Measurements from ENCODE around the gene WWOX. TPM values are rescaled to one million over a fixed set of nuclear protein-coding genes. Genes with fewer than 3 reads are reported as not detected.

Gene WWOX
- total RNA-seq, 2 donors from 2014 or later = 30.0 to 35.4 TPM

- H3K4me3 ChIP-seq (ENCODE audit: low read length) = no peak overlapping the region
- no peak overlapping the region for H3K27ac ChIP-seq (ENCODE audit: low read depth, low read length)
- WGBS, 2 experiments (ENCODE audit: insufficient coverage in 1 of 2, insufficient read length in 1 of 2) = 50 to 76% methylated on average over 2 to 5 of the region's 5 CpGs
- no peaks in the 10 kb centered on the region for H3K27me3 ChIP-seq (ENCODE audit: control insufficient read depth, insufficient read depth, low read length, poor library complexity, severe bottlenecking)
- Mint-ChIP-seq H3K9me3 (no peaks in the 10 kb centered on the region), H3K4me1 (peaks cover under 1% of the 10 kb centered on the region), H3K36me3 (ENCODE audit: low read depth) (no peaks in the 10 kb centered on the region), H3K4me3 (no peak overlapping the region), H3K27me3 (ENCODE audit: insufficient read depth) (no peaks in the 10 kb centered on the region), H3K27ac (no peak overlapping the region)
- H3K36me3 ChIP-seq (ENCODE audit: control insufficient read depth, insufficient read depth, low read length) = no peaks in the 10 kb centered on the region
- H3K4me1 ChIP-seq (ENCODE audit: control insufficient read depth, insufficient read depth, low read length) = no peaks in the 10 kb centered on the region
- no peak for DNase-seq
- no peak for TF ChIP-seq CTCF (conservative IDR thresholded peaks at IDR 0.05)
- H3K9ac ChIP-seq (ENCODE audit: extremely low read depth, low read length, poor library complexity, severe bottlenecking) = no peak overlapping the region
- no peaks in the 10 kb centered on the region for H3K9me3 ChIP-seq (ENCODE audit: control insufficient read depth, low read length)
Observed at GRCh38 chr16:79006765-79007164, 907.3 kb downstream of the WWOX start.

GRCh38 chr16:79007614-79008013 lies 908.2 kb downstream of the WWOX start:
- TF ChIP-seq CTCF (conservative IDR thresholded peaks at IDR 0.05) = no peak
- Mint-ChIP-seq H3K4me1 (no peaks in the 10 kb centered on the region), H3K4me3 (no peak overlapping the region), H3K27ac (no peak overlapping the region), H3K27me3 (ENCODE audit: insufficient read depth) (no peaks in the 10 kb centered on the region), H3K36me3 (ENCODE audit: low read depth) (no peaks in the 10 kb centered on the region), H3K9me3 (peaks cover 3% of the 10 kb centered on the region)
- Histone ChIP-seq H3K4me3 (ENCODE audit: low read length) (no peak overlapping the region), H3K4me1 (ENCODE audit: control insufficient read depth, insufficient read depth, low read length) (no peaks in the 10 kb centered on the region), H3K9me3 (ENCODE audit: control insufficient read depth, low read length) (no peaks in the 10 kb centered on the region), H3K27ac (ENCODE audit: low read depth, low read length) (no peak overlapping the region), H3K9ac (ENCODE audit: extremely low read depth, low read length, poor library complexity, severe bottlenecking) (no peak overlapping the region), H3K36me3 (ENCODE audit: control insufficient read depth, insufficient read depth, low read length) (no peaks in the 10 kb centered on the region), H3K27me3 (ENCODE audit: control insufficient read depth, insufficient read depth, low read length, poor library complexity, severe bottlenecking) (no peaks in the 10 kb centered on the region)
- no peak for DNase-seq
- WGBS, 2 experiments (ENCODE audit: insufficient coverage in 1 of 2, insufficient read length in 1 of 2) = 91% methylated on average over 3 of the region's 3 CpGs; no CpG with 5 or more reads in 1 of the 2 experiments

- Mint-ChIP-seq H3K27ac (no peak overlapping the region), H3K27me3 (ENCODE audit: insufficient read depth) (no peaks in the 10 kb centered on the region), H3K9me3 (peaks cover 3% of the 10 kb centered on the region), H3K4me3 (no peak overlapping the region), H3K36me3 (ENCODE audit: low read depth) (no peaks in the 10 kb centered on the region), H3K4me1 (no peaks in the 10 kb centered on the region)
- Histone ChIP-seq H3K36me3 (ENCODE audit: control insufficient read depth, insufficient read depth, low read length) (no peaks in the 10 kb centered on the region), H3K9ac (ENCODE audit: extremely low read depth, low read length, poor library complexity, severe bottlenecking) (no peak overlapping the region), H3K27me3 (ENCODE audit: control insufficient read depth, insufficient read depth, low read length, poor library complexity, severe bottlenecking) (no peaks in the 10 kb centered on the region), H3K9me3 (ENCODE audit: control insufficient read depth, low read length) (no peaks in the 10 kb centered on the region), H3K4me1 (ENCODE audit: control insufficient read depth, insufficient read depth, low read length) (no peaks in the 10 kb centered on the region), H3K27ac (ENCODE audit: low read depth, low read length) (no peak overlapping the region), H3K4me3 (ENCODE audit: low read length) (no peak overlapping the region)
- peak; percentile 34 for TF ChIP-seq CTCF (conservative IDR thresholded peaks at IDR 0.05)
- DNase-seq = peak; percentile 69
- 95 to 97% methylated on average over 5 to 9 of the region's 9 CpGs for WGBS, 2 experiments (ENCODE audit: insufficient coverage in 1 of 2, insufficient read length in 1 of 2)
Observed at GRCh38 chr16:79008036-79008868, 908.8 kb downstream of the WWOX start.

Measured in endodermal cell (in vitro differentiated cells).